Karpas-422 (cell line): ENCODE data around the gene ATP8A2. TPM values are rescaled to one million over a fixed set of nuclear protein-coding genes. Genes with fewer than 3 reads are reported as not detected.
"Not testable (repeated sequence)": the region's sequence is repeated elsewhere in the genome, so short reads cannot be mapped to it uniquely, and the experiment has no call there.

ENCODE experiments used
- DNase-seq: peaks from one replicate; pipeline ENCODE4 v3.0.0-alpha.2; 2015
- H2AFZ ChIP-seq: fragments of 200-600 bp; sonication (generic); 2 replicates; pipeline ENCODE4 v1.6.1; 2014; ENCODE audit warnings: antibody characterized with exemption, low read length, mixed read lengths
- H3K27ac ChIP-seq: fragments of 200-600 bp; sonication (generic); 2 replicates; pipeline ENCODE4 v1.5.1; 2014; ENCODE audit warnings: mild to moderate bottlenecking, low read length, moderate library complexity
- H3K27me3 ChIP-seq: fragments of 200-600 bp; sonication (generic); 2 replicates; pipeline ENCODE4 v1.6.1; 2014; ENCODE audit warnings: low read length, mixed read lengths
- H3K36me3 ChIP-seq: fragments of 200-600 bp; sonication (generic); 2 replicates; pipeline ENCODE4 v1.6.1; 2014; ENCODE audit warnings: low read length, mixed read lengths; ENCODE audit not compliant: insufficient read depth
- H3K4me1 ChIP-seq: fragments of 200-600 bp; sonication (generic); 2 replicates; pipeline ENCODE4 v1.6.1; 2014; ENCODE audit warnings: mild to moderate bottlenecking, low read length, mixed read lengths
- H3K4me2 ChIP-seq: fragments of 200-600 bp; sonication (generic); 2 replicates; pipeline ENCODE4 v1.6.1; 2014; ENCODE audit warnings: low read length, low read depth, mild to moderate bottlenecking; ENCODE audit not compliant: poor library complexity, severe bottlenecking
- H3K4me3 ChIP-seq: fragments of 200-600 bp; sonication (generic); 2 replicates; pipeline ENCODE4 v1.5.1; 2014; ENCODE audit warnings: mild to moderate bottlenecking, antibody characterized with exemption, low read length, mixed read lengths
- H3K79me2 ChIP-seq: fragments of 200-600 bp; sonication (generic); 2 replicates; pipeline ENCODE4 v1.6.1; 2014; ENCODE audit warnings: mild to moderate bottlenecking, low read length, mixed read lengths
- H3K9ac ChIP-seq: fragments of 200-600 bp; sonication (generic); 2 replicates; pipeline ENCODE4 v1.6.0; 2014; ENCODE audit warnings: low read length
- H3K9me2 ChIP-seq: fragments of 200-600 bp; sonication (generic), shearing (Covaris generic); replicated peaks from 2 replicates; pipeline ENCODE4 v1.6.0; 2014; ENCODE audit warnings: mild to moderate bottlenecking, low read length, moderate library complexity; ENCODE audit not compliant: insufficient read depth
- H3K9me3 ChIP-seq: fragments of 300-700, 200-600 bp; sonication (generic); 2 replicates; pipeline ENCODE4 v1.6.1; 2014; ENCODE audit warnings: low read length, mixed read lengths
- H4K20me1 ChIP-seq: fragments of 200-600 bp; sonication (generic); 2 replicates; pipeline ENCODE4 v1.6.1; 2014; ENCODE audit warnings: mild to moderate bottlenecking, antibody characterized with exemption, low read length, low read depth; ENCODE audit not compliant: insufficient read depth
- total RNA-seq: library from RNA; depleted of rRNA; stranded (reverse); fragments of >200 nt; shearing (Covaris generic); gene quantifications from 2 replicates; pipeline ENCODE4 v1.2.3, GENCODE V29; 2014; ENCODE audit warnings: low replicate concordance

The ATP8A2 gene
- total RNA-seq, 1 experiment from 2014 or later: not detected

GRCh38 chr13:26060357-26060756 is 688.6 kb downstream of the ATP8A2 start:
- Histone ChIP-seq H3K4me1 (no peaks in the 10 kb centered on the region), H2AFZ (no peak overlapping the region), H3K79me2 (no peaks in the 10 kb centered on the region), H3K36me3 (no peaks in the 10 kb centered on the region), H3K4me2 (no peak overlapping the region), H3K9me2 (no peaks in the 10 kb centered on the region), H3K27me3 (no peaks in the 10 kb centered on the region), H3K27ac (no peak overlapping the region), H3K4me3 (no peak overlapping the region), H3K9me3 (no peaks in the 10 kb centered on the region), H3K9ac (no peak overlapping the region), H4K20me1 (no peaks in the 10 kb centered on the region)
- DNase-seq: no peak

- Histone ChIP-seq H3K27me3 (no peaks in the 10 kb centered on the region), H3K79me2 (no peaks in the 10 kb centered on the region), H4K20me1 (no peaks in the 10 kb centered on the region), H3K4me2 (no peak overlapping the region), H3K9me3 (no peaks in the 10 kb centered on the region), H3K4me3 (no peak overlapping the region), H3K4me1 (no peaks in the 10 kb centered on the region), H2AFZ (no peak overlapping the region), H3K9ac (no peak overlapping the region), H3K27ac (no peak overlapping the region), H3K36me3 (no peaks in the 10 kb centered on the region), H3K9me2 (no peaks in the 10 kb centered on the region)
- DNase-seq: no peak
These were observed 689.5 kb downstream of the ATP8A2 start for GRCh38 chr13:26061256-26061655.

GRCh38 chr13:26061947-26062346 is 690.2 kb downstream of the ATP8A2 start:
- H3K9me2 ChIP-seq: no peaks in the 10 kb centered on the region
- no peak overlapping the region for H2AFZ ChIP-seq
- no peaks in the 10 kb centered on the region for H3K4me1 ChIP-seq
- DNase-seq: no peak
- H3K9ac ChIP-seq: no peak overlapping the region
- H3K9me3 ChIP-seq: no peaks in the 10 kb centered on the region
- H3K79me2 ChIP-seq: no peaks in the 10 kb centered on the region
- no peak overlapping the region for H3K4me2 ChIP-seq
- H3K4me3 ChIP-seq: no peak overlapping the region
- no peaks in the 10 kb centered on the region for H3K27me3 ChIP-seq
- H3K36me3 ChIP-seq: no peaks in the 10 kb centered on the region
- no peak overlapping the region for H3K27ac ChIP-seq
- no peaks in the 10 kb centered on the region for H4K20me1 ChIP-seq

GRCh38 chr13:26062853-26063444 is 691.2 kb downstream of the ATP8A2 start:
- H3K4me3 ChIP-seq: no peak overlapping the region

GRCh38 chr13:26066492-26066891 is 694.7 kb downstream of the ATP8A2 start:
- H3K9me2 ChIP-seq, H3K4me2 ChIP-seq, DNase-seq, H3K27ac ChIP-seq, H3K9ac ChIP-seq, H3K4me1 ChIP-seq, H3K4me3 ChIP-seq, H3K9me3 ChIP-seq, H3K27me3 ChIP-seq, H2AFZ ChIP-seq, H3K36me3 ChIP-seq, H3K79me2 ChIP-seq, H4K20me1 ChIP-seq: not testable (repeated sequence)

More at GRCh38 chr13:26062853-26063444, 691.2 kb downstream of the ATP8A2 start:
- H3K9ac ChIP-seq: no peak overlapping the region
- no peaks in the 10 kb centered on the region for H3K9me2 ChIP-seq
- no peaks in the 10 kb centered on the region for H3K36me3 ChIP-seq
- no peaks in the 10 kb centered on the region for H4K20me1 ChIP-seq
- no peaks in the 10 kb centered on the region for H3K79me2 ChIP-seq
- no peaks in the 10 kb centered on the region for H3K4me1 ChIP-seq
- no peaks in the 10 kb centered on the region for H3K27me3 ChIP-seq
- H3K4me2 ChIP-seq: no peak overlapping the region
- DNase-seq: peak; percentile 78
- H3K27ac ChIP-seq: no peak overlapping the region
- no peaks in the 10 kb centered on the region for H3K9me3 ChIP-seq
- no peak overlapping the region for H2AFZ ChIP-seq

GRCh38 chr13:26067601-26068000 is 695.8 kb downstream of the ATP8A2 start:
- Histone ChIP-seq H3K9me2 (no peaks in the 10 kb centered on the region), H3K4me1 (no peaks in the 10 kb centered on the region), H3K9ac (no peak overlapping the region), H3K4me2 (no peak overlapping the region), H3K27me3 (no peaks in the 10 kb centered on the region), H3K36me3 (no peaks in the 10 kb centered on the region), H3K4me3 (no peak overlapping the region), H3K79me2 (no peaks in the 10 kb centered on the region), H2AFZ (no peak overlapping the region), H3K27ac (no peak overlapping the region), H3K9me3 (no peaks in the 10 kb centered on the region), H4K20me1 (no peaks in the 10 kb centered on the region)
- no peak for DNase-seq

- not testable (repeated sequence) for DNase-seq, H3K36me3 ChIP-seq
These were observed 696.6 kb downstream of the ATP8A2 start for GRCh38 chr13:26068372-26068771.

GRCh38 chr13:26069642-26070041 is 697.9 kb downstream of the ATP8A2 start:
- H4K20me1 ChIP-seq: not testable (repeated sequence)

More at GRCh38 chr13:26068372-26068771, 696.6 kb downstream of the ATP8A2 start:
- H3K9ac ChIP-seq, H3K9me2 ChIP-seq, H3K9me3 ChIP-seq, H3K27me3 ChIP-seq, H2AFZ ChIP-seq, H3K4me2 ChIP-seq, H3K27ac ChIP-seq, H4K20me1 ChIP-seq, H3K4me3 ChIP-seq, H3K79me2 ChIP-seq, H3K4me1 ChIP-seq: not testable (repeated sequence)

GRCh38 chr13:26071691-26072090 is 699.9 kb downstream of the ATP8A2 start:
- Histone ChIP-seq H3K36me3 (no peaks in the 10 kb centered on the region), H3K9me2 (no peaks in the 10 kb centered on the region), H3K4me2 (no peak overlapping the region), H3K9ac (no peak overlapping the region), H2AFZ (no peak overlapping the region), H3K27ac (no peak overlapping the region), H3K79me2 (no peaks in the 10 kb centered on the region), H4K20me1 (no peaks in the 10 kb centered on the region), H3K4me3 (no peak overlapping the region), H3K4me1 (no peaks in the 10 kb centered on the region), H3K9me3 (no peaks in the 10 kb centered on the region), H3K27me3 (no peaks in the 10 kb centered on the region)
- DNase-seq: no peak

More at GRCh38 chr13:26069642-26070041, 697.9 kb downstream of the ATP8A2 start:
- not testable (repeated sequence) for H3K4me1 ChIP-seq, H2AFZ ChIP-seq, H3K36me3 ChIP-seq, H3K9ac ChIP-seq, H3K27me3 ChIP-seq, H3K27ac ChIP-seq, DNase-seq, H3K9me2 ChIP-seq, H3K9me3 ChIP-seq, H3K4me3 ChIP-seq, H3K79me2 ChIP-seq, H3K4me2 ChIP-seq
